HL-60 (cell line): Measurements from ENCODE around the gene ESR2.

Experiments
- GABPA ChIP-seq: IDR thresholded peaks from 2 replicates; pipeline ENCODE4 v1.6.1; 2012; ENCODE audit warnings: low read depth
- POLR2AphosphoS5 ChIP-seq: IDR thresholded peaks from 2 replicates; pipeline ENCODE4 v1.6.1; 2012; ENCODE audit warnings: low read depth
- SPI1 ChIP-seq: IDR thresholded peaks from 2 replicates; pipeline ENCODE4 v1.6.1; 2012; ENCODE audit warnings: low read depth, mild to moderate bottlenecking, borderline replicate concordance
- TF ChIP-seq, protein P1 (sequence below): IDR thresholded peaks from one replicate; pipeline ENCODE4 v1.5.1; 2011; ENCODE audit warnings: low read length, control low read depth, inconsistent platforms; ENCODE audit not compliant: insufficient read depth

DNA sequence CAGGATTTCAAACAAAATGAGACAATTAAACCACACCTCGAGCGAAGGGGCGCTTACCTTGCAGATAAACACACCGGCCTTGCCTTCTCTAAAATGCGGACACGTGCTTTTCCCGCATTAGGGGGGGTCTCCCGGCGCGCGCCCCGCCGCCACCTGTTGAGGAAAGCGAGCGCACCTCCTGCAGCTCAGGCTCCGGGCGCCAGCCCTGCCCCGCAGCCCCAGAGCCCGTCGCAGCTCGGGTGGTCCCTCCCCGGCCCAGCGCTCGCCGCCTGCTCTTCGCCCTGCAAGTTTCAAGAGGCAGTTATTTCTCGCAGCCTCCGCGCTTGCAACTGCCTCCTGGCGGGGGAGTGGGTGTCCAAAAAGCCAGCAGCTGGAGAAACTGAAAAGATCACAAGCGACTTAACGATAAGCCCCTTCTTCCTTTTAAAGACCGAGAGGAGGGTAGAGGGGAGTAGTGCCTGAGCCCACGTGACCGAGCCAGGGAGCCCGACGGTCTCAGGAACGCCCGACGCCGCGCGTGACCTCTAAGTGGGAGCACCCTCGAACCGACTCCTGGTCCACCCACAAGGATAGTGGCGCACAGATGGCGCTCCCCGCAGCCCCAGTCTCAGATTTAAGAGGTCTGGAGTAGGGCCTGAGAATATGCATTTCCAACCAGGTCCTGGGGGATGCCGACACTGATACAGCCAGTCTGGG, at the start of gene ESR2:
- TF ChIP-seq, protein P1, sequence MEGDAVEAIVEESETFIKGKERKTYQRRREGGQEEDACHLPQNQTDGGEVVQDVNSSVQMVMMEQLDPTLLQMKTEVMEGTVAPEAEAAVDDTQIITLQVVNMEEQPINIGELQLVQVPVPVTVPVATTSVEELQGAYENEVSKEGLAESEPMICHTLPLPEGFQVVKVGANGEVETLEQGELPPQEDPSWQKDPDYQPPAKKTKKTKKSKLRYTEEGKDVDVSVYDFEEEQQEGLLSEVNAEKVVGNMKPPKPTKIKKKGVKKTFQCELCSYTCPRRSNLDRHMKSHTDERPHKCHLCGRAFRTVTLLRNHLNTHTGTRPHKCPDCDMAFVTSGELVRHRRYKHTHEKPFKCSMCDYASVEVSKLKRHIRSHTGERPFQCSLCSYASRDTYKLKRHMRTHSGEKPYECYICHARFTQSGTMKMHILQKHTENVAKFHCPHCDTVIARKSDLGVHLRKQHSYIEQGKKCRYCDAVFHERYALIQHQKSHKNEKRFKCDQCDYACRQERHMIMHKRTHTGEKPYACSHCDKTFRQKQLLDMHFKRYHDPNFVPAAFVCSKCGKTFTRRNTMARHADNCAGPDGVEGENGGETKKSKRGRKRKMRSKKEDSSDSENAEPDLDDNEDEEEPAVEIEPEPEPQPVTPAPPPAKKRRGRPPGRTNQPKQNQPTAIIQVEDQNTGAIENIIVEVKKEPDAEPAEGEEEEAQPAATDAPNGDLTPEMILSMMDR: no peak
- TF ChIP-seq POLR2AphosphoS5: no peak
- no peak for TF ChIP-seq SPI1
- no peak for TF ChIP-seq GABPA
